Activated CD4-positive, alpha-beta T cell treated with anti-CD3 and anti-CD28 coated beads, Interleukin-2, Interleukin-4, amounts not matched to agents 100 ng/mL and 50 ng/mL, durations not matched to agents 16 hours and 8 hours (primary cell): ENCODE results near the gene OLIG1.

Experiments
- DNase-seq: peaks from one replicate; pipeline ENCODE4 v3.0.0-alpha.2; 2020; ENCODE audit warnings: low spot score

OLIG1 gene, protein sequence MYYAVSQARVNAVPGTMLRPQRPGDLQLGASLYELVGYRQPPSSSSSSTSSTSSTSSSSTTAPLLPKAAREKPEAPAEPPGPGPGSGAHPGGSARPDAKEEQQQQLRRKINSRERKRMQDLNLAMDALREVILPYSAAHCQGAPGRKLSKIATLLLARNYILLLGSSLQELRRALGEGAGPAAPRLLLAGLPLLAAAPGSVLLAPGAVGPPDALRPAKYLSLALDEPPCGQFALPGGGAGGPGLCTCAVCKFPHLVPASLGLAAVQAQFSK

DNA sequence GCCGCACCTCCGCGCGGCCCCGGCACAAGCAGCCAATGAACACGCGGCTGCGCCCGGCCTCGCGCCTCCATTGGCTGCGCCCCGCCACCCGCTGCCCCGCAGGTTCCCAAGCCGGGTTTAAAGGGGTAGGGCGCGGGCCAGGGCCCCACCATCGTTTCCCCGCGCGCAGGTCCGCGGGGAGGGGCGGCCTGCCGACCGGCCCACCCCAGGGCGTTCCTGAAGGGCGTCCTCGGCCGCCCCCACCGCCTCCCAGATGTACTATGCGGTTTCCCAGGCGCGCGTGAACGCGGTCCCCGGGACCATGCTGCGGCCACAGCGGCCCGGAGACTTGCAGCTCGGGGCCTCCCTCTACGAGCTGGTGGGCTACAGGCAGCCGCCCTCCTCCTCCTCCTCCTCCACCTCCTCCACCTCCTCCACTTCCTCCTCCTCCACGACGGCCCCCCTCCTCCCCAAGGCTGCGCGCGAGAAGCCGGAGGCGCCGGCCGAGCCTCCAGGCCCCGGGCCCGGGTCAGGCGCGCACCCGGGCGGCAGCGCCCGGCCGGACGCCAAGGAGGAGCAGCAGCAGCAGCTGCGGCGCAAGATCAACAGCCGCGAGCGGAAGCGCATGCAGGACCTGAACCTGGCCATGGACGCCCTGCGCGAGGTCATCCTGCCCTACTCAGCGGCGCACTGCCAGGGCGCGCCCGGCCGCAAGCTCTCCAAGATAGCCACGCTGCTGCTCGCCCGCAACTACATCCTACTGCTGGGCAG is at the start of gene OLIG1:
Gene OLIG1 (plus strand): TSS at position 148 of the 750 bp plus-strand sequence. CDS start 106 bp downstream, at position 254.
- peak; percentile 20 for DNase-seq

DNA sequence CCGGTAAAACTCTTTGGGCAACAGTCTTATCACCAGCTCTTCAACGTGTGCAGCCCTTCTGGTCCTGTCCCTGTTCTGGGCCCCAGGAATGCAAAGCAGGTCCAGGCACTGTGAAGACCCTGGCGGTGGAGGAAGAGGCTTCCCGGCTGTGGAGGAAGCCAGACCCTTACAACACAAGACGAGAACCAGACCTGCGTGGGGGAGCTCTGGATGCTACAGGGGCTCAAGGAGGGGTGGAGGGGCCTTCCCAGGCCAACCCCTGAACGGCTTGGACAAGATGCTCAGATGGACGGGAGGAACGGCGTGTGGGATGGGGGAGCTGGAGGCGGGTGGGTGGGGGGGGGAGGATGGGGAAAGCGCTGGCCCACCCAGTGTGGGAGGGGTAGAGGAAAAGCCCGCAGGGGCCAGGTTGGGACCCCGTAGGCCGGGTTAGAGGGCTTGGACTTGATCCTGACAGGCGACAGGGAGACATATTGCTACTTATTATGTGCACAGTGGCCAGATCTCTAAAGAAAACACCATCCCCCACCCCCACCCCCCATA is 49.3 kb upstream of the OLIG1 start:
- DNase-seq: no peak

DNA sequence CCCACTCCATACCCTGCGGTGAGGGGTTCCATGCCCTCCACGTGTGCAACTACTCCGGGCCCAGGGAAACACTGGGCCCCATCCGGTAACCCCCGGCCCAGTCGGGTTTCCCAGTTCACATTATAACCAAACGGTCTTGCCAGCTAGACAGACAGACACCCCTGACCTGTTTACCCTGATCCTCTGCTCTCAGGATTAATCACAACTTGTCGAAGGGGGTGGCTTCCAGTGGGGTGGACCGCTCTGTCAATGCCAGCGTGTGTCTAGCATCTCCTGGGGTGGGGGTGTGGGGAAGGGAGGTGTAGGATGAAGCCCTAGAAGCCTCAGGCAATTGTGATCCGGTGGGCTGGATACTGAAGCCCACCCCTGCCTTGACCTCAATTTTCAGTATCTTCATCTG is 48.8 kb upstream of the OLIG1 start:
- DNase-seq: no peak

DNA sequence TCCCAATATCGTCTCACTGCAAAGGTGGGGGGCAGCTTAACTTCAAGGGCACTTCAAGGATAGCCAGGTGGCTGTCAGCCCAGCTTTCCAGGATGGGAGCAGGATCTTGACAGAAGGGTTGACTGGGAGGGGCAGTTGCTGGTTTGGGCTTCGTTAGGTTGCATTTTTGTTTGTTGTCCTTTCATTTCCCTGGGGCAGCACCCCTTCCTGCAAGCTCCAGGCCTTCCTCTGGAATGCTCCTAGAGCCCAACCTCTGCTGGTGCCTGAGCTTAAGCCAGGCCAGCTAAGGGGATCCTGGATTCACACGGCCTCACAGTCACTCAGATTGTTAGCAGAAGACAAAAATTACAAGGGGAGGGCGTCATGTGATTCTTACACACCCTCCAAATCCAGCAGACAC is 48.3 kb upstream of the OLIG1 start:
- no peak for DNase-seq

DNA sequence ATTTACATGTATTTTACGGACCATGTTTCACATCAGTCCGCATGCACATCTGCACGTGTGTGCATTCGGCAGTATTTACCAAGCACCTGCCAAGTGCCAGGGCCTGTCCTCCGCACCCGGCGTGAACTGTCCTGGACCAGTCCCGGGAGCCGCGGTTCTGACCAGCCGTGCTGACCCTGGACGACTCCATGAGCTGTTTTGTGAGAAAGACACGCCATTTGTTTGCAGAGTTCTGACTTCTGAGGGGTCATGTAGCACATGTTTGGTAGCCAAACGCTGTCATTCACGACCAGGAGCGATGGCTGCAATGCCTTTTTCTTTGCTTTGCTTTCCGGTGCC is 47.5 kb upstream of the OLIG1 start:
- DNase-seq: no peak

DNA sequence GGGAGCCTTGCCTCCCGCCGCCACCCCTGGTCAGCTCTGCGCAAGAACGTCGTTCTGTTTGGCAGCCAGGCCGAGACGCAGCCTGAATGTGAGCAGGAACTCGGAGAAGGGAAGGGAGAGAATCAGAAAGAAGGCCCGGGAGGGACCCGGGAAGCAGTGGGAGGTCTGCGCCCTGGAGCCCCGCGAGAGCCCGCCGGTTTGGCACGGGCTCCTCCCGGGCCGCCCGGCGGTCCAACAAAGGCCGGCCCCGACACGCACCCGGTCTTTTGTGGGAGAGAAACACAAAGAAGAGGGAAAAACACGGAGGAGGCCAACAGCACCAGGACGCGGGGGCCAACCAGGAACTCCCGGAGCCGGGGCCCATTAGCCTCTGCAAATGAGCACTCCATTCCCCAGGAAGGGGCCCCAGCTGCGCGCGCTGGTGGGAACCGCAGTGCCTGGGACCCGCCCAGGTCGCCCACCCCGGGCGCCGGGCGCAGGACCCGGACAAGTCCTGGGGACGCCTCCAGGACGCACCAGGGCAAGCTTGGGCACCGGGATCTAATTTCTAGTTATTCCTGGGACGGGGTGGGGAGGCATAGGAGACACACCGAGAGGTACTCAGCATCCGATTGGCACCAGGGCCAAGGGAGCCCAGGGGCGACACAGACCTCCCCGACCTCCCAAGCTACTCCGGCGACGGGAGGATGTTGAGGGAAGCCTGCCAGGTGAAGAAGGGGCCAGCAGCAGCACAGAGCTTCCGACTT is 46.9 kb upstream of the OLIG1 start:
- no peak for DNase-seq

DNA sequence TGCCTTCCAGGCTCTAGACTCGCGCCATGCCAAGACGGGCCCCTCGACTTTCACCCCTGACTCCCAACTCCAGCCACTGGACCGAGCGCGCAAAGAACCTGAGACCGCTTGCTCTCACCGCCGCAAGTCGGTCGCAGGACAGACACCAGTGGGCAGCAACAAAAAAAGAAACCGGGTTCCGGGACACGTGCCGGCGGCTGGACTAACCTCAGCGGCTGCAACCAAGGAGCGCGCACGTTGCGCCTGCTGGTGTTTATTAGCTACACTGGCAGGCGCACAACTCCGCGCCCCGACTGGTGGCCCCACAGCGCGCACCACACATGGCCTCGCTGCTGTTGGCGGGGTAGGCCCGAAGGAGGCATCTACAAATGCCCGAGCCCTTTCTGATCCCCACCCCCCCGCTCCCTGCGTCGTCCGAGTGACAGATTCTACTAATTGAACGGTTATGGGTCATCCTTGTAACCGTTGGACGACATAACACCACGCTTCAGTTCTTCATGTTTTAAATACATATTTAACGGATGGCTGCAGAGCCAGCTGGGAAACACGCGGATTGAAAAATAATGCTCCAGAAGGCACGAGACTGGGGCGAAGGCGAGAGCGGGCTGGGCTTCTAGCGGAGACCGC is 46.3 kb upstream of the OLIG1 start:
- DNase-seq: no peak

DNA sequence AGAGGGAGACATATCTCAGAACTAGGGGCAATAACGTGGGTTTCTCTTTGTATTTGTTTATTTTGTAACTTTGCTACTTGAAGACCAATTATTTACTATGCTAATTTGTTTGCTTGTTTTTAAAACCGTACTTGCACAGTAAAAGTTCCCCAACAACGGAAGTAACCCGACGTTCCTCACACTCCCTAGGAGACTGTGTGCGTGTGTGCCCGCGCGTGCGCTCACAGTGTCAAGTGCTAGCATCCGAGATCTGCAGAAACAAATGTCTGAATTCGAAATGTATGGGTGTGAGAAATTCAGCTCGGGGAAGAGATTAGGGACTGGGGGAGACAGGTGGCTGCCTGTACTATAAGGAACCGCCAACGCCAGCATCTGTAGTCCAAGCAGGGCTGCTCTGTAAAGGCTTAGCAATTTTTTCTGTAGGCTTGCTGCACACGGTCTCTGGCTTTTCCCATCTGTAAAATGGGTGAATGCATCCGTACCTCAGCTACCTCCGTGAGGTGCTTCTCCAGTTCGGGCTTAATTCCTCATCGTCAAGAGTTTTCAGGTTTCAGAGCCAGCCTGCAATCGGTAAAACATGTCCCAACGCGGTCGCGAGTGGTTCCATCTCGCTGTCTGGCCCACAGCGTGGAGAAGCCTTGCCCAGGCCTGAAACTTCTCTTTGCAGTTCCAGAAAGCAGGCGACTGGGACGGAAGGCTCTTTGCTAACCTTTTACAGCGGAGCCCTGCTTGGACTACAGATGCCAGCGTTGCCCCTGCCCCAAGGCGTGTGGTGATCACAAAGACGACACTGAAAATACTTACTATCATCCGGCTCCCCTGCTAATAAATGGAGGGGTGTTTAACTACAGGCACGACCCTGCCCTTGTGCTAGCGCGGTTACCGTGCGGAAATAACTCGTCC is 45.5 kb upstream of the OLIG1 start:
- DNase-seq: no peak

DNA sequence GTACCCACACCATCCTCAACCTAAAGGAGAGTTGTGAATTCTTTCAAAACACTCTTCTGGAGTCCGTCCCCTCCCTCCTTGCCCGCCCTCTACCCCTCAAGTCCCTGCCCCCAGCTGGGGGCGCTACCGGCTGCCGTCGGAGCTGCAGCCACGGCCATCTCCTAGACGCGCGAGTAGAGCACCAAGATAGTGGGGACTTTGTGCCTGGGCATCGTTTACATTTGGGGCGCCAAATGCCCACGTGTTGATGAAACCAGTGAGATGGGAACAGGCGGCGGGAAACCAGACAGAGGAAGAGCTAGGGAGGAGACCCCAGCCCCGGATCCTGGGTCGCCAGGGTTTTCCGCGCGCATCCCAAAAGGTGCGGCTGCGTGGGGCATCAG is 44.8 kb upstream of the OLIG1 start:
- no peak for DNase-seq

DNA sequence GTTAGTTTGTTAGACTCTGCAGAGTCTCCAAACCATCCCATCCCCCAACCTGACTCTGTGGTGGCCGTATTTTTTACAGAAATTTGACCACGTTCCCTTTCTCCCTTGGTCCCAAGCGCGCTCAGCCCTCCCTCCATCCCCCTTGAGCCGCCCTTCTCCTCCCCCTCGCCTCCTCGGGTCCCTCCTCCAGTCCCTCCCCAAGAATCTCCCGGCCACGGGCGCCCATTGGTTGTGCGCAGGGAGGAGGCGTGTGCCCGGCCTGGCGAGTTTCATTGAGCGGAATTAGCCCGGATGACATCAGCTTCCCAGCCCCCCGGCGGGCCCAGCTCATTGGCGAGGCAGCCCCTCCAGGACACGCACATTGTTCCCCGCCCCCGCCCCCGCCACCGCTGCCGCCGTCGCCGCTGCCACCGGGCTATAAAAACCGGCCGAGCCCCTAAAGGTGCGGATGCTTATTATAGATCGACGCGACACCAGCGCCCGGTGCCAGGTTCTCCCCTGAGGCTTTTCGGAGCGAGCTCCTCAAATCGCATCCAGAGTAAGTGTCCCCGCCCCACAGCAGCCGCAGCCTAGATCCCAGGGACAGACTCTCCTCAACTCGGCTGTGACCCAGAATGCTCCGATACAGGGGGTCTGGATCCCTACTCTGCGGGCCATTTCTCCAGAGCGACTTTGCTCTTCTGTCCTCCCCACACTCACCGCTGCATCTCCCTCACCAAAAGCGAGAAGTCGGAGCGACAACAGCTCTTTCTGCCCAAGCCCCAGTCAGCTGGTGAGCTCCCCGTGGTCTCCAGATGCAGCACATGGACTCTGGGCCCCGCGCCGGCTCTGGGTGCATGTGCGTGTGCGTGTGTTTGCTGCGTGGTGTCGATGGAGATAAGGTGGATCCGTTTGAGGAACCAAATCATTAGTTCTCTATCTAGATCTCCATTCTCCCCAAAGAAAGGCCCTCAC is 44.2 kb upstream of the OLIG1 start, which contains the start of gene OLIG2:
Gene OLIG2 (plus strand): TSS at position 447 of the 954 bp plus-strand sequence. CDS start 928 bp downstream, outside the sequence.
- DNase-seq: no peak

DNA sequence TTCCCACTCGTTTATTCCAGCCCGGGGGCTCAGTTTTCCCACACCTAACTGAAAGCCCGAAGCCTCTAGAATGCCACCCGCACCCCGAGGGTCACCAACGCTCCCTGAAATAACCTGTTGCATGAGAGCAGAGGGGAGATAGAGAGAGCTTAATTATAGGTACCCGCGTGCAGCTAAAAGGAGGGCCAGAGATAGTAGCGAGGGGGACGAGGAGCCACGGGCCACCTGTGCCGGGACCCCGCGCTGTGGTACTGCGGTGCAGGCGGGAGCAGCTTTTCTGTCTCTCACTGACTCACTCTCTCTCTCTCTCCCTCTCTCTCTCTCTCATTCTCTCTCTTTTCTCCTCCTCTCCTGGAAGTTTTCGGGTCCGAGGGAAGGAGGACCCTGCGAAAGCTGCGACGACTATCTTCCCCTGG is 43.5 kb upstream of the OLIG1 start:
- DNase-seq: no peak

DNA sequence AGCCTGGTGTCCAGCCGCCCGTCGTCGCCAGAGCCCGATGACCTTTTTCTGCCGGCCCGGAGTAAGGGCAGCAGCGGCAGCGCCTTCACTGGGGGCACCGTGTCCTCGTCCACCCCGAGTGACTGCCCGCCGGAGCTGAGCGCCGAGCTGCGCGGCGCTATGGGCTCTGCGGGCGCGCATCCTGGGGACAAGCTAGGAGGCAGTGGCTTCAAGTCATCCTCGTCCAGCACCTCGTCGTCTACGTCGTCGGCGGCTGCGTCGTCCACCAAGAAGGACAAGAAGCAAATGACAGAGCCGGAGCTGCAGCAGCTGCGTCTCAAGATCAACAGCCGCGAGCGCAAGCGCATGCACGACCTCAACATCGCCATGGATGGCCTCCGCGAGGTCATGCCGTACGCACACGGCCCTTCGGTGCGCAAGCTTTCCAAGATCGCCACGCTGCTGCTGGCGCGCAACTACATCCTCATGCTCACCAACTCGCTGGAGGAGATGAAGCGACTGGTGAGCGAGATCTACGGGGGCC is 43.0 kb upstream of the OLIG1 start:
- no peak for DNase-seq

DNA sequence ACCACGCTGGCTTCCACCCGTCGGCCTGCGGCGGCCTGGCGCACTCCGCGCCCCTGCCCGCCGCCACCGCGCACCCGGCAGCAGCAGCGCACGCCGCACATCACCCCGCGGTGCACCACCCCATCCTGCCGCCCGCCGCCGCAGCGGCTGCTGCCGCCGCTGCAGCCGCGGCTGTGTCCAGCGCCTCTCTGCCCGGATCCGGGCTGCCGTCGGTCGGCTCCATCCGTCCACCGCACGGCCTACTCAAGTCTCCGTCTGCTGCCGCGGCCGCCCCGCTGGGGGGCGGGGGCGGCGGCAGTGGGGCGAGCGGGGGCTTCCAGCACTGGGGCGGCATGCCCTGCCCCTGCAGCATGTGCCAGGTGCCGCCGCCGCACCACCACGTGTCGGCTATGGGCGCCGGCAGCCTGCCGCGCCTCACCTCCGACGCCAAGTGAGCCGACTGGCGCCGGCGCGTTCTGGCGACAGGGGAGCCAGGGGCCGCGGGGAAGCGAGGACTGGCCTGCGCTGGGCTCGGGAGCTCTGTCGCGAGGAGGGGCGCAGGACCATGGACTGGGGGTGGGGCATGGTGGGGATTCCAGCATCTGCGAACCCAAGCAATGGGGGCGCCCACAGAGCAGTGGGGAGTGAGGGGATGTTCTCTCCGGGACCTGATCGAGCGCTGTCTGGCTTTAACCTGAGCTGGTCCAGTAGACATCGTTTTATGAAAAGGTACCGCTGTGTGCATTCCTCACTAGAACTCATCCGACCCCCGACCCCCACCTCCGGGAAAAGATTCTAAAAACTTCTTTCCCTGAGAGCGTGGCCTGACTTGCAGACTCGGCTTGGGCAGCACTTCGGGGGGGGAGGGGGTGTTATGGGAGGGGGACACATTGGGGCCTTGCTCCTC is 42.3 kb upstream of the OLIG1 start:
- no peak for DNase-seq

DNA sequence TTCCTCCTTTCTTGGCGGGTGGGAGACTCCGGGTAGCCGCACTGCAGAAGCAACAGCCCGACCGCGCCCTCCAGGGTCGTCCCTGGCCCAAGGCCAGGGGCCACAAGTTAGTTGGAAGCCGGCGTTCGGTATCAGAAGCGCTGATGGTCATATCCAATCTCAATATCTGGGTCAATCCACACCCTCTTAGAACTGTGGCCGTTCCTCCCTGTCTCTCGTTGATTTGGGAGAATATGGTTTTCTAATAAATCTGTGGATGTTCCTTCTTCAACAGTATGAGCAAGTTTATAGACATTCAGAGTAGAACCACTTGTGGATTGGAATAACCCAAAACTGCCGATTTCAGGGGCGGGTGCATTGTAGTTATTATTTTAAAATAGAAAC is 41.7 kb upstream of the OLIG1 start:
- DNase-seq: no peak

DNA sequence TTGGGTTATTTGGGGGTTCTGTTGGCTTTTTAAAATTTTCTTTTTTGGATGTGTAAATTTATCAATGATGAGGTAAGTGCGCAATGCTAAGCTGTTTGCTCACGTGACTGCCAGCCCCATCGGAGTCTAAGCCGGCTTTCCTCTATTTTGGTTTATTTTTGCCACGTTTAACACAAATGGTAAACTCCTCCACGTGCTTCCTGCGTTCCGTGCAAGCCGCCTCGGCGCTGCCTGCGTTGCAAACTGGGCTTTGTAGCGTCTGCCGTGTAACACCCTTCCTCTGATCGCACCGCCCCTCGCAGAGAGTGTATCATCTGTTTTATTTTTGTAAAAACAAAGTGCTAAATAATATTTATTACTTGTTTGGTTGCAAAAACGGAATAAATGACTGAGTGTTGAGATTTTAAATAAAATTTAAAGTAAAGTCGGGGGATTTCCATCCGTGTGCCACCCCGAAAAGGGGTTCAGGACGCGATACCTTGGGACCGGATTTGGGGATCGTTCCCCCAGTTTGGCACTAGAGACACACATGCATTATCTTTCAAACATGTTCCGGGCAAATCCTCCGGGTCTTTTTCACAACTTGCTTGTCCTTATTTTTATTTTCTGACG is 41.1 kb upstream of the OLIG1 start:
- no peak for DNase-seq

DNA sequence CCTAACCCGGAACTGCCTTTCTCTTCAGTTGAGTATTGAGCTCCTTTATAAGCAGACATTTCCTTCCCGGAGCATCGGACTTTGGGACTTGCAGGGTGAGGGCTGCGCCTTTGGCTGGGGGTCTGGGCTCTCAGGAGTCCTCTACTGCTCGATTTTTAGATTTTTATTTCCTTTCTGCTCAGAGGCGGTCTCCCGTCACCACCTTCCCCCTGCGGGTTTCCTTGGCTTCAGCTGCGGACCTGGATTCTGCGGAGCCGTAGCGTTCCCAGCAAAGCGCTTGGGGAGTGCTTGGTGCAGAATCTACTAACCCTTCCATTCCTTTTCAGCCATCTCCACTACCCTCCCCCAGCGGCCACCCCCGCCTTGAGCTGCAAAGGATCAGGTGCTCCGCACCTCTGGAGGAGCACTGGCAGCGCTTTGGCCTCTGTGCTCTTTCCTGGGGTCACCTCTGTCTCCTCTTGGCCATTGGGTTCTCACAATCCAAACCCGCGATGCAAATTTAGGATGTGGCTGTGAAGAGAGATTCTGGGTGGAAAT is 40.5 kb upstream of the OLIG1 start:
- DNase-seq: no peak

DNA sequence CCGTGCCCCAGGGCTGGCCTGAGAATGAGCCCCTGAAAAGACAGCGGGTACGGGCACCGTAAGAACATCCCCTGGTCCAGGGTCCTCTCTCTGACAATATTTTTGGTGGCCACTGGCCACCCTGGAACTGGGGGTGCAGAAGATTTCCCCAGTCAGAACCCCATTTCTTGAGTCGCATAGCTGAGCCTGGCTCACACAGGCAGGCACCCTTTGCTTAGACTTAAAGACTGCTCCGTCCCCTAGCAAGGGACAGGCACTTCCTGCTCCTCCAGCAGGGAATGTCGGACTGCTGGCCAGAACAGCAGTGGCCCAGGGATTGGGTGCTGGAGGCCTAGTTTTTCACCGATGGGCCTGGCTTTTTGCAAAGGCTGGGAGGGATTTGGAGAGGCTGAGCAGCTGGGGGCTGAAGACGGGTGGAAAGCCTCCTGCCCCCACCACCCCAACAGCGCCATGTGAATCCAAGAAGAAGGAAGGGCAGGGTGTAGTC is 39.9 kb upstream of the OLIG1 start:
- DNase-seq: no peak

DNA sequence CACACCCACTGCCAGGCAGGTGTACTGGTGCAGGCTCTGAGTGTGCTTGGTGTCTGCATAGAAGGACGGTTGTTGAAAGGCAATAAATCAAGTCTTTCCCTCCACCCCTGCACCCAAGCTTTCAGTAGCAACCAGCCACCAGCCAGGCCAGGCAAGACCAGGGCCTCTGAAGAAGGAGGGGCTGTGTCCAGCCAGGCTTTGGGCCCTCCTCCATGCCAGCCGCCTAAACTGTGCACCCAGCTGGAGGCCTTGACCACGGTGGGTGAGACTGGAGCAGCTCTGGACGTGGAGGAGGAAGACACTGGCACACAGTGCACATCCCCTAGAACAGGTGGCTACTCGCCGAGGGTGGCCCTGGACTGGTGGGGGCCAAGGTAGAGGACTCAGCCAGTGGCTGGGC is 39.3 kb upstream of the OLIG1 start:
- DNase-seq: no peak
